Measurements from ENCODE around the gene BICD1. TPM values are rescaled to one million over a fixed set of nuclear protein-coding genes. Genes with fewer than 3 reads are reported as not detected.

The BICD1 gene
- total and polyA plus RNA-seq, 2 donors (not counting 1 experiment from before 2014, with no cell fraction given), result 11.1 to 12.4 TPM

DNA sequence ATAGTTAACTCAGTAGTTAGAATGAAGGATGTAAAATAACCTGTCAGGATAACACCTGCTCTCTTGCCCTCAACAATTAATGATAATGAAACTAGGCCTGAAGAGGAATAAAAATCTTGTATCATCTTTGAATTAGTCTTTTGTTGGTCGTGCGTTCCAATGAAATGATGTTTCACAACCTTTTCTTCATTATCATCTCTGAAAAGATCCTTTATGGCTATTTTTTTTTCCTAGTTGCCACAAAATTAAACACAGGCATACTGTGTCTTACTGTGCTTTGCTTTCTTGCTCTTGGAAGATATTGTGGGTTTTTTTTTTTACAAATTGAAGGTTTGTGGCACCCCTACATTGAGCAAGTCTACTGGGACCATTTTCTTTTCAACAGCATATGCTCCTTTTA lies 128.6 kb downstream of the BICD1 start:
- Histone ChIP-seq H3K4me3 (replicated peaks in 1 of 4; ENCODE audit: control extremely low read depth in 1 of 4, insufficient read depth in 1 of 4, low read depth in 3 of 4, low read length in 4 of 4) (no peak overlapping the region), H2AFZ (ENCODE audit: low read length) (no peak overlapping the region), H3K36me3 (ENCODE audit: control insufficient read depth, insufficient read depth, low read length) (no peaks in the 10 kb centered on the region), H3K79me2 (ENCODE audit: control insufficient read depth, insufficient read depth, low read length) (no peaks in the 10 kb centered on the region), H3K4me1 (ENCODE audit: control insufficient read depth, extremely low read depth, insufficient read depth, low read length) (no peaks in the 10 kb centered on the region), H3K9ac (ENCODE audit: insufficient read depth, low read length) (no peak overlapping the region), H4K20me1 (ENCODE audit: control insufficient read depth, extremely low read depth, insufficient read depth, low read length) (no peaks in the 10 kb centered on the region), H3K4me2 (ENCODE audit: extremely low read depth, insufficient read depth, low read length) (no peak overlapping the region), H3K27ac (ENCODE audit: insufficient read depth, low read length) (no peak overlapping the region), H3K27me3 (ENCODE audit: control insufficient read depth, insufficient read depth, low read length) (no peaks in the 10 kb centered on the region), H3K9me3 (ENCODE audit: control insufficient read depth, insufficient read depth, low read depth, low read length) (no peaks in the 10 kb centered on the region)
- DNase-seq (ENCODE audit: low read depth in 2 of 2), result no peak
- TF ChIP-seq, protein P1, sequence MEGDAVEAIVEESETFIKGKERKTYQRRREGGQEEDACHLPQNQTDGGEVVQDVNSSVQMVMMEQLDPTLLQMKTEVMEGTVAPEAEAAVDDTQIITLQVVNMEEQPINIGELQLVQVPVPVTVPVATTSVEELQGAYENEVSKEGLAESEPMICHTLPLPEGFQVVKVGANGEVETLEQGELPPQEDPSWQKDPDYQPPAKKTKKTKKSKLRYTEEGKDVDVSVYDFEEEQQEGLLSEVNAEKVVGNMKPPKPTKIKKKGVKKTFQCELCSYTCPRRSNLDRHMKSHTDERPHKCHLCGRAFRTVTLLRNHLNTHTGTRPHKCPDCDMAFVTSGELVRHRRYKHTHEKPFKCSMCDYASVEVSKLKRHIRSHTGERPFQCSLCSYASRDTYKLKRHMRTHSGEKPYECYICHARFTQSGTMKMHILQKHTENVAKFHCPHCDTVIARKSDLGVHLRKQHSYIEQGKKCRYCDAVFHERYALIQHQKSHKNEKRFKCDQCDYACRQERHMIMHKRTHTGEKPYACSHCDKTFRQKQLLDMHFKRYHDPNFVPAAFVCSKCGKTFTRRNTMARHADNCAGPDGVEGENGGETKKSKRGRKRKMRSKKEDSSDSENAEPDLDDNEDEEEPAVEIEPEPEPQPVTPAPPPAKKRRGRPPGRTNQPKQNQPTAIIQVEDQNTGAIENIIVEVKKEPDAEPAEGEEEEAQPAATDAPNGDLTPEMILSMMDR (conservative IDR thresholded peaks at IDR 0.05 in 1 of 2, IDR thresholded peaks at IDR 0.05 in 1 of 2; ENCODE audit: low read depth in 1 of 2, low read length in 2 of 2), result no peak
- no peak for TF ChIP-seq EZH2 (IDR thresholded peaks at IDR 0.05; ENCODE audit: low read length, missing control alignments)

DNA sequence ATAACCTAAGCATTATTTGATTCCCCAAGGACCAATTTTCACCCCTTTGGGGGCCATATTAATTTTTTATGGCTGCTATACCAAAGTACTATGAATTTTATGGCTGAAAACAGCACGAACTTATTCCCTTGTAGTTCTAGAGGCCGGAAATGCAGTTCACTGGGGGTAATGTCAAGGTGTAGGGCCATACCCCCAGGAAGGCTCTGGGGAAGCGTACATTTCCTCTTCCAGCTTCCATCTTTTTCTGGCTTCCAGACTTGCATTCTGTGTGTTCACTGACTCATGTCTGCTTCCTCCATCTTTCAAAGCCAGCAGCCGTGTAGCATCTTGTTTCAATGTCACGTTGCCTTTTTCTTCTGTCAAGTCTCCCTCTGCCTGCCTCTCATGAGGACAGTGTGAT lies 133.5 kb downstream of the BICD1 start:
- Histone ChIP-seq H3K4me1 (ENCODE audit: control insufficient read depth, extremely low read depth, insufficient read depth, low read length) (no peaks in the 10 kb centered on the region), H4K20me1 (ENCODE audit: control insufficient read depth, extremely low read depth, insufficient read depth, low read length) (no peaks in the 10 kb centered on the region), H3K27ac (ENCODE audit: insufficient read depth, low read length) (no peak overlapping the region), H3K4me2 (ENCODE audit: extremely low read depth, insufficient read depth, low read length) (no peak overlapping the region), H3K27me3 (ENCODE audit: control insufficient read depth, insufficient read depth, low read length) (no peaks in the 10 kb centered on the region), H3K79me2 (ENCODE audit: control insufficient read depth, insufficient read depth, low read length) (no peaks in the 10 kb centered on the region), H3K9ac (ENCODE audit: insufficient read depth, low read length) (no peak overlapping the region), H3K36me3 (ENCODE audit: control insufficient read depth, insufficient read depth, low read length) (no peaks in the 10 kb centered on the region), H3K4me3 (replicated peaks in 1 of 4; ENCODE audit: control extremely low read depth in 1 of 4, insufficient read depth in 1 of 4, low read depth in 3 of 4, low read length in 4 of 4) (no peak overlapping the region), H2AFZ (ENCODE audit: low read length) (no peak overlapping the region), H3K9me3 (ENCODE audit: control insufficient read depth, insufficient read depth, low read depth, low read length) (no peaks in the 10 kb centered on the region)
- no peak for TF ChIP-seq EZH2 (IDR thresholded peaks at IDR 0.05; ENCODE audit: low read length, missing control alignments)
- TF ChIP-seq, protein P1 (conservative IDR thresholded peaks at IDR 0.05 in 1 of 2, IDR thresholded peaks at IDR 0.05 in 1 of 2; ENCODE audit: low read depth in 1 of 2, low read length in 2 of 2), result no peak
- peak in 1 of 2 donors; percentile 20 for DNase-seq (ENCODE audit: low read depth in 2 of 2)

DNA sequence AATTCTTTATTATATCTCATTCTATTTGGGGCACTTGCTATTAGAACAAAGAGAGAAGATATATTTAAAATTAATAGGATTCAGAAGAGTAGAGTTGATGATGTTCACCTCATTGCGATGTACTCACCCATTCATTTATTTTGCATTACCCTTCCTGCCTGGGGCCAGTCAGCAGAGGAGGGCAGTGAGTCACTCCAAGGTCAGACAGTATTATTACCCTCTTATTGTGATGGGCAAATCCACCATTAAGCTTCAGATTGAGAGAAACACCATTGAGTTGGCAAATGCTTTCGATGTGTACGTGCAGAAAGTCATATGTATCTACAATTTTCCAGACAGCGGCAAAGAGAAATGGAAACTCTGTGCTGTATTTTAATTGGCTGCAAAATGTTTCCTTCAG lies 134.2 kb downstream of the BICD1 start:
- TF ChIP-seq, protein P1 (conservative IDR thresholded peaks at IDR 0.05 in 1 of 2, IDR thresholded peaks at IDR 0.05 in 1 of 2; ENCODE audit: low read depth in 1 of 2, low read length in 2 of 2), result no peak
- TF ChIP-seq EZH2 (IDR thresholded peaks at IDR 0.05; ENCODE audit: low read length, missing control alignments), result no peak
- no peak overlapping the region for H3K4me2 ChIP-seq (ENCODE audit: extremely low read depth, insufficient read depth, low read length)
- no peaks in the 10 kb centered on the region for H3K79me2 ChIP-seq (ENCODE audit: control insufficient read depth, insufficient read depth, low read length)
- DNase-seq (ENCODE audit: low read depth in 2 of 2), result peak in 1 of 2 donors; percentile 60
- H3K9ac ChIP-seq (ENCODE audit: insufficient read depth, low read length), result no peak overlapping the region
- H3K9me3 ChIP-seq (ENCODE audit: control insufficient read depth, insufficient read depth, low read depth, low read length), result no peaks in the 10 kb centered on the region
- no peaks in the 10 kb centered on the region for H3K27me3 ChIP-seq (ENCODE audit: control insufficient read depth, insufficient read depth, low read length)
- no peak overlapping the region for H3K4me3 ChIP-seq (replicated peaks in 1 of 4; ENCODE audit: control extremely low read depth in 1 of 4, insufficient read depth in 1 of 4, low read depth in 3 of 4, low read length in 4 of 4)
- no peaks in the 10 kb centered on the region for H3K36me3 ChIP-seq (ENCODE audit: control insufficient read depth, insufficient read depth, low read length)
- no peaks in the 10 kb centered on the region for H4K20me1 ChIP-seq (ENCODE audit: control insufficient read depth, extremely low read depth, insufficient read depth, low read length)
- H3K27ac ChIP-seq (ENCODE audit: insufficient read depth, low read length), result no peak overlapping the region
- no peak overlapping the region for H2AFZ ChIP-seq (ENCODE audit: low read length)
- no peaks in the 10 kb centered on the region for H3K4me1 ChIP-seq (ENCODE audit: control insufficient read depth, extremely low read depth, insufficient read depth, low read length)
